Osteoblast (primary cell): ENCODE data around the gene LCE7A. TPM values are rescaled to one million over a fixed set of nuclear protein-coding genes. Genes with fewer than 3 reads are reported as not detected.

ENCODE experiments used
- DNase-seq: peaks from one replicate; pipeline ENCODE4 v3.0.0; 2011; ENCODE audit warnings: low spot score, mixed read lengths; ENCODE audit not compliant: insufficient read length; ENCODE audit errors: missing footprints
- H2AFZ ChIP-seq: 2 replicates; pipeline ENCODE4 v1.6.0; 2011; ENCODE audit warnings: mild to moderate bottlenecking, low read length
- H3K27ac ChIP-seq: 2 replicates; pipeline ENCODE4 v1.5.1; 2011; ENCODE audit warnings: mild to moderate bottlenecking, low read depth, low read length, moderate library complexity
- H3K27me3 ChIP-seq: 2 replicates; pipeline ENCODE4 v1.6.0; 2012; ENCODE audit warnings: mild to moderate bottlenecking, control low read depth, inconsistent platforms, low read length, moderate library complexity; ENCODE audit not compliant: insufficient read depth
- H3K36me3 ChIP-seq: 2 replicates; pipeline ENCODE4 v1.5.1; 2011; ENCODE audit warnings: mild to moderate bottlenecking, low read length, control low read depth, moderate library complexity; ENCODE audit not compliant: insufficient read depth
- H3K4me1 ChIP-seq: 2 replicates; pipeline ENCODE4 v1.5.1; 2011; ENCODE audit warnings: mild to moderate bottlenecking, low read length, control low read depth, moderate library complexity; ENCODE audit not compliant: insufficient read depth
- H3K4me2 ChIP-seq: 2 replicates; pipeline ENCODE4 v1.6.0; 2011; ENCODE audit warnings: mild to moderate bottlenecking, low read length; ENCODE audit not compliant: insufficient read depth
- H3K4me3 ChIP-seq: fragments of 200-600 bp; sonication (generic); 3 replicates; pipeline ENCODE4 v1.5.1; 2012; ENCODE audit warnings: mild to moderate bottlenecking, low read length, inconsistent platforms; ENCODE audit not compliant: insufficient read depth
- H3K79me2 ChIP-seq: 2 replicates; pipeline ENCODE4 v1.6.0; 2012; ENCODE audit warnings: mild to moderate bottlenecking, low read length, control low read depth, inconsistent platforms; ENCODE audit not compliant: insufficient read depth
- H3K9me3 ChIP-seq: 2 replicates; pipeline ENCODE4 v1.5.1; 2011; ENCODE audit warnings: low read depth, low read length, control low read depth
- H4K20me1 ChIP-seq: 2 replicates; pipeline ENCODE4 v1.6.0; 2012; ENCODE audit warnings: mild to moderate bottlenecking, low read length, control low read depth; ENCODE audit not compliant: insufficient read depth
- total RNA-seq: library from RNA; depleted of rRNA; stranded (reverse); fragments of >200 nt; gene quantifications from 2 replicates; pipeline ENCODE4 v1.2.3, GENCODE V29; 2012
- TF ChIP-seq, protein P1 (sequence below): IDR thresholded peaks from 2 replicates; pipeline ENCODE4 v1.5.1; 2011; ENCODE audit warnings: mild to moderate bottlenecking, low read depth, low read length, moderate library complexity; ENCODE audit errors: extremely low read depth

Gene LCE7A
- total RNA-seq, 1 donor, result not detected

DNA sequence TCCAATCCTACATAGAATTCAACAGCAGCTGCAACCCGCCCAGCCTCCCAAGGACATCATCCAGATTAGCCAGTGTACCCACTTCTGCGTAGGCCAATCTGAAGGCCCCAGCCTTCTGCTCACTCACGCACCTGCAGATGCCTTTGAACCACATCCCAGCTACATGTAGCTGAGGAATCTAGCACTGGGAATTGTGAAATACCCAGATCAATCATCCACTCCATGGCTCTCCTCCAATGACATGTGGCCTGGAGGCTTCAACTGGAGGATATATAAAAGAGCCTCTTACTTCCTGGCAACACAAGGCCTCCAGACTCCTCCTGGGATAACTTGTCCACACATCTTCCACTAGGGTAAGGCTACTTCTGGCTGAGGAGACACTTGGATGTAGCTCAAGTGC is 17.2 kb upstream of the LCE7A start, which contains the start of gene LCE6A:
TSS of gene LCE6A (plus strand) at position 301 of the 400 bp plus-strand sequence. CDS start 665 bp downstream, outside the sequence.
- Histone ChIP-seq H3K27ac (no peak within 1 kb of the TSS), H3K4me1 (no peaks in the 10 kb centered on the region), H3K36me3 (no peaks in the 10 kb centered on the region), H3K4me3 (no peak within 1 kb of the TSS), H3K4me2 (no peak within 1 kb of the TSS), H4K20me1 (no peaks in the 10 kb centered on the region), H3K9me3 (no peaks in the 10 kb centered on the region), H3K79me2 (no peaks in the 10 kb centered on the region), H3K27me3 (no peaks in the 10 kb centered on the region), H2AFZ (no peak within 1 kb of the TSS)
- DNase-seq, result no peak
- TF ChIP-seq, protein P1, sequence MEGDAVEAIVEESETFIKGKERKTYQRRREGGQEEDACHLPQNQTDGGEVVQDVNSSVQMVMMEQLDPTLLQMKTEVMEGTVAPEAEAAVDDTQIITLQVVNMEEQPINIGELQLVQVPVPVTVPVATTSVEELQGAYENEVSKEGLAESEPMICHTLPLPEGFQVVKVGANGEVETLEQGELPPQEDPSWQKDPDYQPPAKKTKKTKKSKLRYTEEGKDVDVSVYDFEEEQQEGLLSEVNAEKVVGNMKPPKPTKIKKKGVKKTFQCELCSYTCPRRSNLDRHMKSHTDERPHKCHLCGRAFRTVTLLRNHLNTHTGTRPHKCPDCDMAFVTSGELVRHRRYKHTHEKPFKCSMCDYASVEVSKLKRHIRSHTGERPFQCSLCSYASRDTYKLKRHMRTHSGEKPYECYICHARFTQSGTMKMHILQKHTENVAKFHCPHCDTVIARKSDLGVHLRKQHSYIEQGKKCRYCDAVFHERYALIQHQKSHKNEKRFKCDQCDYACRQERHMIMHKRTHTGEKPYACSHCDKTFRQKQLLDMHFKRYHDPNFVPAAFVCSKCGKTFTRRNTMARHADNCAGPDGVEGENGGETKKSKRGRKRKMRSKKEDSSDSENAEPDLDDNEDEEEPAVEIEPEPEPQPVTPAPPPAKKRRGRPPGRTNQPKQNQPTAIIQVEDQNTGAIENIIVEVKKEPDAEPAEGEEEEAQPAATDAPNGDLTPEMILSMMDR, result no peak

DNA sequence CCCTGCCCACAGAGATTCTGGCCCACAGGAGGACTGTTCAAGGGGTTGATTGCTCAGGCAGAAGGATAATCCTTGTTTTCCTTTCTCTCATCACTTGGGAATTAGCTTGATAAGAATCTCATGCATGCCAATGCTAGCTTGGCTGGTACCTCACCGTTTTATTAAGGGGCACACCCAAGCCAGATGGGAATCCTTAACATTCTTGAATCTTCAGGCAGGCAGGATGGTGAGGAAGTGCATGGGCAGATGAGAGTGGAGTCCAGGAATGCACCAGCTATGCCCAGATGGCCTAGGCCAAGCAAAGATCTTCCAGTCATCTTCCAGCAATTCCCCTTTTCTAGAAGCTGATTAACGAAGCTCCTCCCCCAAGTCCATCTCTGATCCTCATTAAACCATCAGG is 4.1 kb upstream of the LCE7A start:
- Histone ChIP-seq H3K4me2 (no peak overlapping the region), H3K36me3 (no peaks in the 10 kb centered on the region), H3K27me3 (no peaks in the 10 kb centered on the region), H3K9me3 (no peaks in the 10 kb centered on the region), H4K20me1 (no peaks in the 10 kb centered on the region), H3K4me1 (no peaks in the 10 kb centered on the region), H3K27ac (no peak overlapping the region), H2AFZ (no peak overlapping the region), H3K4me3 (no peak overlapping the region), H3K79me2 (no peaks in the 10 kb centered on the region)
- TF ChIP-seq, protein P1, result no peak
- no peak for DNase-seq

DNA sequence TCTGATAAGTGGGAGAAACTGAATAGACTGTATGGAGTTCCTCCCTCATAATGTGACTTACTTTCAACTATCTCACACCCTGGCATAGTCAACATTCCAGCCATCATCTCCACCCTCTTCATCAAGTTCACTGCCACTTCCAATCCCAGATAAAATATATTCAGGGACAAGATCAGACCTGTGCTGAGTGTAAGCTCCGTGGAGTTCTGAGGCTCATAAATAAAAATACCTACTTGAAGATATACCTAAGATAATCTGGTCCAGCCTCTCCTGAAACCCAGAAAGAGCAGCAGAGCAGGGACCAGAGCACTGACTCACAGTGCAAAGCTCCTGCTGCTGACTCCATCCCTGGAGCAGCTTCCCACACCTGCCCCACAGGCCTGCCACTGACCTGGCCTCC is 1.7 kb upstream of the LCE7A start:
- H3K4me2 ChIP-seq, result no peak overlapping the region
- TF ChIP-seq, protein P1, result no peak
- H3K27me3 ChIP-seq, result no peaks in the 10 kb centered on the region
- no peak for DNase-seq
- H3K4me3 ChIP-seq, result no peak overlapping the region
- H3K79me2 ChIP-seq, result no peaks in the 10 kb centered on the region
- H2AFZ ChIP-seq, result no peak overlapping the region
- H3K27ac ChIP-seq, result no peak overlapping the region
- H3K36me3 ChIP-seq, result no peaks in the 10 kb centered on the region
- H3K9me3 ChIP-seq, result no peaks in the 10 kb centered on the region
- H4K20me1 ChIP-seq, result no peaks in the 10 kb centered on the region
- H3K4me1 ChIP-seq, result no peaks in the 10 kb centered on the region

DNA sequence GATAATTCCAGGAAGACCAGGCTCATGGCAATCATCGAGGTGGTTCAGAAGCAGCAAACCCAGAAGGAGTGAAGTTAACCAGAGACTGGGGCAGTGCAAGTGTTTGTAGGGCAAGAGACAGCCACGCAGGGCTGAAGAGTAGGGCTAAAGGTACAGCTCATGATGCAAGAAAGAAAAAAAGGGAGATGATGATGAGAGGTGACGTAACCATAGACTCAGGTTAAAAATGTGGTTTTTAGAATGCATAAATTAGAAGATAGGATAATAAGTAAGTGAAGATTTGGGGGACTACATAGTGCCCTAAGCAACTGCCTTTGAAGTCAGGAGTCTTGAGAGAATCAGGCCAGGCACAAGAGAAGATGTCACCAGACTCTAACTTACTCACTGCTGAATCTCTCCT is 333 bp downstream of the LCE7A start:
- DNase-seq, result no peak
- no peaks in the 10 kb centered on the region for H3K27me3 ChIP-seq
- H3K4me2 ChIP-seq, result no peak overlapping the region
- H3K27ac ChIP-seq, result no peak overlapping the region
- H4K20me1 ChIP-seq, result no peaks in the 10 kb centered on the region
- H3K79me2 ChIP-seq, result no peaks in the 10 kb centered on the region
- no peaks in the 10 kb centered on the region for H3K36me3 ChIP-seq
- H3K4me3 ChIP-seq, result no peak overlapping the region
- no peak overlapping the region for H2AFZ ChIP-seq
- H3K4me1 ChIP-seq, result no peaks in the 10 kb centered on the region
- H3K9me3 ChIP-seq, result no peaks in the 10 kb centered on the region
- TF ChIP-seq, protein P1, result no peak
